ENCODE data around the gene AMH.
"Not testable (repeated sequence)": the region's sequence is repeated elsewhere in the genome, so short reads cannot be mapped to it uniquely, and the experiment has no call there.

- TF ChIP-seq, protein P1, sequence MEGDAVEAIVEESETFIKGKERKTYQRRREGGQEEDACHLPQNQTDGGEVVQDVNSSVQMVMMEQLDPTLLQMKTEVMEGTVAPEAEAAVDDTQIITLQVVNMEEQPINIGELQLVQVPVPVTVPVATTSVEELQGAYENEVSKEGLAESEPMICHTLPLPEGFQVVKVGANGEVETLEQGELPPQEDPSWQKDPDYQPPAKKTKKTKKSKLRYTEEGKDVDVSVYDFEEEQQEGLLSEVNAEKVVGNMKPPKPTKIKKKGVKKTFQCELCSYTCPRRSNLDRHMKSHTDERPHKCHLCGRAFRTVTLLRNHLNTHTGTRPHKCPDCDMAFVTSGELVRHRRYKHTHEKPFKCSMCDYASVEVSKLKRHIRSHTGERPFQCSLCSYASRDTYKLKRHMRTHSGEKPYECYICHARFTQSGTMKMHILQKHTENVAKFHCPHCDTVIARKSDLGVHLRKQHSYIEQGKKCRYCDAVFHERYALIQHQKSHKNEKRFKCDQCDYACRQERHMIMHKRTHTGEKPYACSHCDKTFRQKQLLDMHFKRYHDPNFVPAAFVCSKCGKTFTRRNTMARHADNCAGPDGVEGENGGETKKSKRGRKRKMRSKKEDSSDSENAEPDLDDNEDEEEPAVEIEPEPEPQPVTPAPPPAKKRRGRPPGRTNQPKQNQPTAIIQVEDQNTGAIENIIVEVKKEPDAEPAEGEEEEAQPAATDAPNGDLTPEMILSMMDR (IDR thresholded peaks at IDR 0.05 in 2 of 3, conservative IDR thresholded peaks at IDR 0.05 in 1 of 3; ENCODE audit: borderline replicate concordance in 1 of 3, insufficient read depth in 1 of 3, low read depth in 2 of 3, low read length in 2 of 3), result not testable (repeated sequence)
- not testable (repeated sequence) for TF ChIP-seq EZH2 (IDR thresholded peaks at IDR 0.05); EZH2phosphoT487 (IDR thresholded peaks at IDR 0.05; ENCODE audit: borderline replicate concordance); JUND (IDR thresholded peaks at IDR 0.05); POLR2A (IDR thresholded peaks at IDR 0.05; ENCODE audit: borderline replicate concordance, extremely low read depth, insufficient read depth, insufficient read length); SIN3A (IDR thresholded peaks at IDR 0.05; ENCODE audit: low read depth); ELF1 (IDR thresholded peaks at IDR 0.05; ENCODE audit: borderline replicate concordance, low read depth); POLR2AphosphoS5 (IDR thresholded peaks at IDR 0.05; ENCODE audit: low read depth, low read length)
These were observed 48.4 kb upstream of the AMH start for GRCh38 chr19:2200624-2201294.

Measured in HCT116 (cell line).